ENCODE data around the gene TXNDC8.

DNA sequence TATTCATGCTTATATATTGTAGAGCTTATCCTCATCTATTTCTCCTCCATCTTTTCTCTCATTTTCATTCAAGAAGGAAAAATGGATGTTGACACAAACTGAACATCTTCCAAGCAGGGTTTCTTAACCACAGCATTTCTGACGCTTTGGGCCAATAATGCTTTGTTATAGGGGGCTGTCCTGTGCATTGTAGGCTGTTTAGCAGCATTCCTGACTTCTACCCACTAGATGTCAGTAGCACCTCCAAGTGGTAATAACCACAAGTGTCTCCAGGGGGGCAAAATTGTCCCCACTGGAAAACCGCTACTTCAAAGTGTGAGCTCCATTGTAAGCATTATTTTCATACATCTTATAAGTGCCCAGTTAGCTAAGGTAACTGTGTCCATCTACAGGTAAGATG is 2.6 kb upstream of the TXNDC8 start:
- TF ChIP-seq, protein P1, sequence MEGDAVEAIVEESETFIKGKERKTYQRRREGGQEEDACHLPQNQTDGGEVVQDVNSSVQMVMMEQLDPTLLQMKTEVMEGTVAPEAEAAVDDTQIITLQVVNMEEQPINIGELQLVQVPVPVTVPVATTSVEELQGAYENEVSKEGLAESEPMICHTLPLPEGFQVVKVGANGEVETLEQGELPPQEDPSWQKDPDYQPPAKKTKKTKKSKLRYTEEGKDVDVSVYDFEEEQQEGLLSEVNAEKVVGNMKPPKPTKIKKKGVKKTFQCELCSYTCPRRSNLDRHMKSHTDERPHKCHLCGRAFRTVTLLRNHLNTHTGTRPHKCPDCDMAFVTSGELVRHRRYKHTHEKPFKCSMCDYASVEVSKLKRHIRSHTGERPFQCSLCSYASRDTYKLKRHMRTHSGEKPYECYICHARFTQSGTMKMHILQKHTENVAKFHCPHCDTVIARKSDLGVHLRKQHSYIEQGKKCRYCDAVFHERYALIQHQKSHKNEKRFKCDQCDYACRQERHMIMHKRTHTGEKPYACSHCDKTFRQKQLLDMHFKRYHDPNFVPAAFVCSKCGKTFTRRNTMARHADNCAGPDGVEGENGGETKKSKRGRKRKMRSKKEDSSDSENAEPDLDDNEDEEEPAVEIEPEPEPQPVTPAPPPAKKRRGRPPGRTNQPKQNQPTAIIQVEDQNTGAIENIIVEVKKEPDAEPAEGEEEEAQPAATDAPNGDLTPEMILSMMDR (IDR thresholded peaks at IDR 0.05) = no peak
- TF ChIP-seq POLR2A (IDR thresholded peaks at IDR 0.05) = no peak
